ENCODE results near the gene RAI2. TPM values are rescaled to one million over a fixed set of nuclear protein-coding genes. Genes with fewer than 3 reads are reported as not detected.

Gene RAI2
- total RNA-seq, 3 donors from 2014 or later = 12.0 to 38.9 (median 18.0) TPM

- H3K27ac ChIP-seq = no peak overlapping the region
- DNase-seq (ENCODE audit: low spot score in 2 of 2) = no peak
- no peak for TF ChIP-seq POLR2AphosphoS5 (IDR thresholded peaks at IDR 0.05)
- no peak for TF ChIP-seq CTCF (IDR thresholded peaks at IDR 0.05)
- no peaks in the 10 kb centered on the region for H3K4me1 ChIP-seq
- H3K27me3 ChIP-seq = peaks cover 0 to 39% of the 10 kb centered on the region in 2 donors
- H3K9me3 ChIP-seq = no peaks in the 10 kb centered on the region
- H3K36me3 ChIP-seq = no peaks in the 10 kb centered on the region
- no peak overlapping the region for H3K4me3 ChIP-seq
- intact Hi-C loops (cut with DNase I; ENCODE audit: low total_unique reads) = no loop called here
These were observed 41.0 kb downstream of the RAI2 start for GRCh38 chrX:17820100-17820499.

DNA sequence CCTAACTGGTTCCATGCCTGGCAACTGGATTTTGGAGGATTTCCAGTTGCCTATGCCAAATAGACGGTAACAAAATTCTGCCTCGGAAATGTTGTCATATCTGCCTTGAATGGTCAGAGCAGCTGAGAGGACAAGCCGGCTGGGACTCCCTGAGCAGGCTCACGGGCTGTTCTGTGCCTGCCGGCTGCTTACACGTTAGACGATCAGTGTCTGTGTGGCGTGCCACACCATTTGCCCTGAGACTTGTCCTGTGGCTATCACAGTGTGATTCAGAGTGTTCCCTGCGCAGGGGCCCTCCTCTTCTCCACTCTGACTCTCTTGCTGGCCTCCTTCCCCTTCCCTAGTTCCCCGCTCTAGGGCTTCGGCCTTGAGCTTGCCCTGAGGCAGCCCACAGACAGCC, 42.4 kb downstream of the RAI2 start:
- intact Hi-C loops (cut with DNase I; ENCODE audit: low total_unique reads) = no loop called here

GRCh38 chrX:17817251-17817650, 43.8 kb downstream of the RAI2 start:
- peaks cover 0 to 45% of the 10 kb centered on the region in 2 donors for H3K27me3 ChIP-seq
- TF ChIP-seq POLR2A (IDR thresholded peaks at IDR 0.05) = no peak
- TF ChIP-seq POLR2AphosphoS5 (IDR thresholded peaks at IDR 0.05) = no peak
- TF ChIP-seq CTCF (IDR thresholded peaks at IDR 0.05) = no peak
- no peak overlapping the region for H3K4me3 ChIP-seq
- no peak overlapping the region for H3K27ac ChIP-seq
- intact Hi-C loops (cut with DNase I; ENCODE audit: low total_unique reads) = no loop called here
- DNase-seq (ENCODE audit: low spot score in 2 of 2) = no peak
- no peaks in the 10 kb centered on the region for H3K36me3 ChIP-seq
- no peaks in the 10 kb centered on the region for H3K9me3 ChIP-seq
- no peaks in the 10 kb centered on the region for H3K4me1 ChIP-seq

More for the DNA sequence above, 42.4 kb downstream of the RAI2 start:
- H3K9me3 ChIP-seq = no peaks in the 10 kb centered on the region
- H3K36me3 ChIP-seq = no peaks in the 10 kb centered on the region
- no peak overlapping the region for H3K27ac ChIP-seq
- no peak overlapping the region for H3K4me3 ChIP-seq
- no peak for TF ChIP-seq POLR2AphosphoS5 (IDR thresholded peaks at IDR 0.05)
- no peak for TF ChIP-seq POLR2A (IDR thresholded peaks at IDR 0.05)
- no peak for TF ChIP-seq CTCF (IDR thresholded peaks at IDR 0.05)
- no peaks in the 10 kb centered on the region for H3K4me1 ChIP-seq
- no peak for DNase-seq (ENCODE audit: low spot score in 2 of 2)
- peaks cover 0 to 43% of the 10 kb centered on the region in 2 donors for H3K27me3 ChIP-seq

GRCh38 chrX:17814557-17814956, 46.5 kb downstream of the RAI2 start:
- intact Hi-C loops (cut with DNase I; ENCODE audit: low total_unique reads) = no loop called here
- TF ChIP-seq CTCF (IDR thresholded peaks at IDR 0.05) (no peak), POLR2A (IDR thresholded peaks at IDR 0.05) (no peak), POLR2AphosphoS5 (IDR thresholded peaks at IDR 0.05) (no peak)
- no peak for DNase-seq (ENCODE audit: low spot score in 2 of 2)
- peak overlapping the region in 1 of 2 donors; percentile 52 for H3K27ac ChIP-seq
- H3K9me3 ChIP-seq = no peaks in the 10 kb centered on the region
- peaks cover 0 to 50% of the 10 kb centered on the region in 2 donors for H3K27me3 ChIP-seq
- H3K36me3 ChIP-seq = no peaks in the 10 kb centered on the region
- H3K4me1 ChIP-seq = no peaks in the 10 kb centered on the region
- H3K4me3 ChIP-seq = no peak overlapping the region

GRCh38 chrX:17814059-17814458, 47.0 kb downstream of the RAI2 start:
- Histone ChIP-seq H3K4me1 (no peaks in the 10 kb centered on the region), H3K36me3 (no peaks in the 10 kb centered on the region), H3K4me3 (no peak overlapping the region), H3K27ac (peak overlapping the region in 1 of 2 donors; percentile 52), H3K27me3 (peaks cover 0 to 48% of the 10 kb centered on the region in 2 donors), H3K9me3 (no peaks in the 10 kb centered on the region)
- intact Hi-C loops (cut with DNase I; ENCODE audit: low total_unique reads) = no loop called here
- TF ChIP-seq CTCF (IDR thresholded peaks at IDR 0.05) (no peak), POLR2AphosphoS5 (IDR thresholded peaks at IDR 0.05) (no peak), POLR2A (IDR thresholded peaks at IDR 0.05) (no peak)
- DNase-seq (ENCODE audit: low spot score in 2 of 2) = no peak
